Neural cell (in vitro differentiated cells): ENCODE results near the gene TMLHE.

Source experiments
- CTCF ChIP-seq: fragments of 450-650 bp; IDR thresholded peaks from 2 replicates; pipeline ENCODE4 v1.5.1; 2014; ENCODE audit warnings: antibody characterized with exemption, mild to moderate bottlenecking, moderate library complexity; ENCODE audit not compliant: poor library complexity, severe bottlenecking
- EP300 ChIP-seq: fragments of 450-650 bp; conservative IDR thresholded peaks from 2 replicates; pipeline ENCODE4 v1.6.1; 2014; ENCODE audit warnings: antibody characterized with exemption, mild to moderate bottlenecking, moderate library complexity; ENCODE audit not compliant: poor library complexity, severe bottlenecking
- EZH2 ChIP-seq: fragments of 200-600, 300-800 bp; shearing (Covaris generic), sonication (generic); IDR thresholded peaks from 2 replicates; pipeline ENCODE4 v1.6.1; 2014; ENCODE audit warnings: antibody characterized with exemption, low read length, borderline replicate concordance, mild to moderate bottlenecking; ENCODE audit not compliant: insufficient read depth, poor library complexity, severe bottlenecking
- POLR2AphosphoS5 ChIP-seq: IDR thresholded peaks from 2 replicates; pipeline ENCODE4 v1.6.1; 2012
- RAD21 ChIP-seq: fragments of 450-650 bp; conservative IDR thresholded peaks from 2 replicates; pipeline ENCODE4 v1.6.1; 2014; ENCODE audit warnings: antibody characterized with exemption, mild to moderate bottlenecking, moderate library complexity

- TF ChIP-seq CTCF (no peak), EZH2 (no peak), POLR2AphosphoS5 (no peak), RAD21 (no peak), EP300 (no peak)
Observed at GRCh38 chrX:155514225-155514624, 98.5 kb downstream of the TMLHE start.
